ENCODE data around the gene CCL22. TPM values are rescaled to one million over a fixed set of nuclear protein-coding genes. Genes with fewer than 3 reads are reported as not detected.

CCL22 gene
- polyA plus RNA-seq, 1 donor from 2014 or later, result not detected

GRCh38 chr16:57376313-57376818 lies 17.8 kb downstream of the CCL22 start:
- H3K4me3 ChIP-seq (ENCODE audit: low read length), result no peak overlapping the region
- H3K9me3 ChIP-seq (ENCODE audit: low read length), result no peaks in the 10 kb centered on the region
- TF ChIP-seq EP300 (conservative IDR thresholded peaks at IDR 0.05; ENCODE audit: poor library complexity, severe bottlenecking) (no peak), RAD21 (conservative IDR thresholded peaks at IDR 0.05) (no peak), SMC3 (conservative IDR thresholded peaks at IDR 0.05; ENCODE audit: poor library complexity) (no peak), TAF1 (IDR thresholded peaks at IDR 0.05; ENCODE audit: low read depth) (no peak)
- H3K27me3 ChIP-seq (ENCODE audit: insufficient read depth, low read depth, low read length), result no peaks in the 10 kb centered on the region
- no peaks in the 10 kb centered on the region for H3K79me2 ChIP-seq (replicated peaks; ENCODE audit: insufficient read depth, low read length)
- H3K9ac ChIP-seq (ENCODE audit: low read length), result no peak overlapping the region
- no peaks in the 10 kb centered on the region for H3K9me2 ChIP-seq (ENCODE audit: insufficient read depth, low read length)
- H2AFZ ChIP-seq (ENCODE audit: low read depth, low read length), result no peak overlapping the region
- H3K36me3 ChIP-seq (ENCODE audit: insufficient read depth, low read length), result no peaks in the 10 kb centered on the region
- H3F3A ChIP-seq (ENCODE audit: insufficient read depth, low read length, poor library complexity, severe bottlenecking), result no peaks in the 10 kb centered on the region
- no peaks in the 10 kb centered on the region for H4K20me1 ChIP-seq (ENCODE audit: insufficient read depth)
- H3K27ac ChIP-seq (ENCODE audit: low read length), result no peak overlapping the region
- H3K4me2 ChIP-seq (ENCODE audit: low read length), result no peak overlapping the region

- no peak overlapping the region for H3K4me2 ChIP-seq (ENCODE audit: low read length)
These were observed 18.7 kb downstream of the CCL22 start for GRCh38 chr16:57377080-57377841.

More at GRCh38 chr16:57377080-57377841, 18.7 kb downstream of the CCL22 start:
- H2AFZ ChIP-seq (ENCODE audit: low read depth, low read length), result no peak overlapping the region
- H3K27ac ChIP-seq (ENCODE audit: low read length), result no peak overlapping the region
- no peaks in the 10 kb centered on the region for H3K9me2 ChIP-seq (ENCODE audit: insufficient read depth, low read length)
- no peaks in the 10 kb centered on the region for H3K27me3 ChIP-seq (ENCODE audit: insufficient read depth, low read depth, low read length)
- no peaks in the 10 kb centered on the region for H4K20me1 ChIP-seq (ENCODE audit: insufficient read depth)
- H3F3A ChIP-seq (ENCODE audit: insufficient read depth, low read length, poor library complexity, severe bottlenecking), result no peaks in the 10 kb centered on the region
- TF ChIP-seq EZH2 (IDR thresholded peaks at IDR 0.05; ENCODE audit: borderline replicate concordance, insufficient read depth, low read length, poor library complexity, severe bottlenecking) (no peak), TAF1 (IDR thresholded peaks at IDR 0.05; ENCODE audit: low read depth) (no peak), CTCF (IDR thresholded peaks at IDR 0.05; ENCODE audit: poor library complexity, severe bottlenecking) (no peak), REST (IDR thresholded peaks at IDR 0.05; ENCODE audit: borderline replicate concordance) (no peak), RAD21 (conservative IDR thresholded peaks at IDR 0.05) (no peak)
- no peaks in the 10 kb centered on the region for H3K9me3 ChIP-seq (ENCODE audit: low read length)
- H3K79me2 ChIP-seq (replicated peaks; ENCODE audit: insufficient read depth, low read length), result no peaks in the 10 kb centered on the region
- no peak overlapping the region for H3K4me3 ChIP-seq (ENCODE audit: low read length)
- no peak overlapping the region for H3K9ac ChIP-seq (ENCODE audit: low read length)
- H3K36me3 ChIP-seq (ENCODE audit: insufficient read depth, low read length), result no peaks in the 10 kb centered on the region
